ENCODE results near the gene MAP3K2.
A peak's percentile ranks its signal among the peaks of the same experiment; 100 is the strongest.

Gene MAP3K2

DNA sequence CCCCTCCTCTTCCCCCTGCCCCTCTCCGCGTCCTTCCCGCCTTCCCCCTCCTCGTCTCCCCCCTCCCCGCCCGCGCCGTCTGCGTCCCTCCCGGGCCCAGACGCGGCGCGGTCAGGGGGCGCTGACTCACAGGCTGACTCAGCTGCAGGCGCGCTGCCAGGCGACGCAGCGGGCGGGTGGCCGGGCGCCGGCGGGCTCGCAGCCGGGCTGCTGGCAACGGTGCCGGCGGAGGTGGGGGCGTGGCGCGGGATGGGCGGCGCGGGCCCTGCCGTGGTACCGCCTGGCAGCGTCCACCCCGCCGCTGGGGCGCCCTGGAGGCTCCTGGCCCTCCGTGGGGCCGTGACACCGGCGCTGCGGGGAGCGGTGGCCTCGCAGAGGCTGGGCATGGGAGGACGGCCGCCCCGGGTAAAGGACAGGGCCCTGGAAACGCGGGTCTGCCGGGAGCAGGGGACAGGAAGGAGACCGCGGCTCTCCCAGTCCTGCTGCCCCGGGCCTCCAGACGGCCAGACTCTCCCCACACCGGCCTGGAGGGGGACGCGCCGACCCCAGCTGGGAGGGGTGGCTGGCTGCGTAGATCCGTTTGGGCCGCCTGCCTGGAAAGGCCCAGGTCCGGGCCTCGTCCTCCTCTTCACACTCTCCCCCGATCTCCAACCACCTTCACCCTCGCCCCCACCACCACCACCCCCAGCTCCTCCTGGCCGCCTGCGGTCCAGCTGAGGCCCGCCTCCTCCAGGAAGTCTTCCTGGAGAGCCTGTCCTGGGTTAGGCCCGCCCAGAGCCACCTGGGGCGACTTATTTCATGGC lies 20.4 kb upstream of the MAP3K2 start:
- Histone ChIP-seq H3K4me2 (ENCODE audit: low read length) (peak overlapping the region; percentile 72), H3K36me3 (ENCODE audit: control insufficient read depth, low read length) (no peaks in the 10 kb centered on the region), H3K27me3 (ENCODE audit: control insufficient read depth, low read length) (0 out of 2 replicates have a peak, but pooled peaks cover 3% of the 10 kb centered on the region), H3K9me3 (ENCODE audit: control insufficient read depth, insufficient read depth, low read length) (no peaks in the 10 kb centered on the region), H3K27ac (ENCODE audit: low read depth, low read length) (no peak overlapping the region), H3K9me2 (replicated peaks; ENCODE audit: control insufficient read depth, low read length) (no peaks in the 10 kb centered on the region), H3F3A (ENCODE audit: control insufficient read depth, insufficient read depth) (0 out of 2 replicates have a peak, but pooled peaks cover 6% of the 10 kb centered on the region), H3K4me3 (ENCODE audit: low read length) (peak overlapping the region; percentile 62), H3K4me1 (ENCODE audit: control insufficient read depth, low read length) (peaks cover 36% of the 10 kb centered on the region), H3K79me2 (ENCODE audit: control insufficient read depth, low read length) (no peaks in the 10 kb centered on the region), H4K20me1 (ENCODE audit: control insufficient read depth, insufficient read depth, low read depth, low read length) (no peaks in the 10 kb centered on the region)
- no peak for TF ChIP-seq EZH2phosphoT487 (IDR thresholded peaks at IDR 0.05; ENCODE audit: borderline replicate concordance, low read length)
- TF ChIP-seq, protein P1, sequence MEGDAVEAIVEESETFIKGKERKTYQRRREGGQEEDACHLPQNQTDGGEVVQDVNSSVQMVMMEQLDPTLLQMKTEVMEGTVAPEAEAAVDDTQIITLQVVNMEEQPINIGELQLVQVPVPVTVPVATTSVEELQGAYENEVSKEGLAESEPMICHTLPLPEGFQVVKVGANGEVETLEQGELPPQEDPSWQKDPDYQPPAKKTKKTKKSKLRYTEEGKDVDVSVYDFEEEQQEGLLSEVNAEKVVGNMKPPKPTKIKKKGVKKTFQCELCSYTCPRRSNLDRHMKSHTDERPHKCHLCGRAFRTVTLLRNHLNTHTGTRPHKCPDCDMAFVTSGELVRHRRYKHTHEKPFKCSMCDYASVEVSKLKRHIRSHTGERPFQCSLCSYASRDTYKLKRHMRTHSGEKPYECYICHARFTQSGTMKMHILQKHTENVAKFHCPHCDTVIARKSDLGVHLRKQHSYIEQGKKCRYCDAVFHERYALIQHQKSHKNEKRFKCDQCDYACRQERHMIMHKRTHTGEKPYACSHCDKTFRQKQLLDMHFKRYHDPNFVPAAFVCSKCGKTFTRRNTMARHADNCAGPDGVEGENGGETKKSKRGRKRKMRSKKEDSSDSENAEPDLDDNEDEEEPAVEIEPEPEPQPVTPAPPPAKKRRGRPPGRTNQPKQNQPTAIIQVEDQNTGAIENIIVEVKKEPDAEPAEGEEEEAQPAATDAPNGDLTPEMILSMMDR (IDR thresholded peaks at IDR 0.05; ENCODE audit: low read depth, low read length, poor library complexity, severe bottlenecking), result no peak

DNA sequence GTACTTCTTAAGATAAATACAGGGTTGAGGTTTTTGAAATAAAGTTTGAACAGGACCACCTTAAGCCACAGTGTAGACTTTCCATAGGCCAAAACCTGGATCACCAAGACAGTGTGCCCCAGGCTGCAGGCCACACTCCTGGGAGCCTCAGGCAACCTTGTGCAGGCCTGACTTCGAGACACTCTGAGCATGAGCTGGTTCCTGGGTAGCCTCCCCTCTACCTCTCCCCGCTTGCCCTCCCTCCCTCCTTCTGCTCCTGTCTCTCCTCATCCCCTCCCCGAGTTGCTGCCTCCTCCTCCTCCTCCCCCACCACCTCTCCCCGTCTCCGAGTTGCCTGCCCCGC lies 19.9 kb upstream of the MAP3K2 start:
- Histone ChIP-seq H3K36me3 (ENCODE audit: control insufficient read depth, low read length) (no peaks in the 10 kb centered on the region), H3K9me3 (ENCODE audit: control insufficient read depth, insufficient read depth, low read length) (no peaks in the 10 kb centered on the region), H4K20me1 (ENCODE audit: control insufficient read depth, insufficient read depth, low read depth, low read length) (no peaks in the 10 kb centered on the region), H3K4me2 (ENCODE audit: low read length) (peak overlapping the region; percentile 72), H3K9me2 (replicated peaks; ENCODE audit: control insufficient read depth, low read length) (no peaks in the 10 kb centered on the region), H3K4me3 (ENCODE audit: low read length) (peak overlapping the region; percentile 62), H3F3A (ENCODE audit: control insufficient read depth, insufficient read depth) (0 out of 2 replicates have a peak, but pooled peaks cover 6% of the 10 kb centered on the region), H3K27ac (ENCODE audit: low read depth, low read length) (no peak overlapping the region), H3K4me1 (ENCODE audit: control insufficient read depth, low read length) (peaks cover 36% of the 10 kb centered on the region), H3K79me2 (ENCODE audit: control insufficient read depth, low read length) (no peaks in the 10 kb centered on the region), H3K27me3 (ENCODE audit: control insufficient read depth, low read length) (0 out of 2 replicates have a peak, but pooled peaks cover 3% of the 10 kb centered on the region)
- TF ChIP-seq, protein P1 (IDR thresholded peaks at IDR 0.05; ENCODE audit: low read depth, low read length, poor library complexity, severe bottlenecking), result no peak
- no peak for TF ChIP-seq EZH2phosphoT487 (IDR thresholded peaks at IDR 0.05; ENCODE audit: borderline replicate concordance, low read length)

DNA sequence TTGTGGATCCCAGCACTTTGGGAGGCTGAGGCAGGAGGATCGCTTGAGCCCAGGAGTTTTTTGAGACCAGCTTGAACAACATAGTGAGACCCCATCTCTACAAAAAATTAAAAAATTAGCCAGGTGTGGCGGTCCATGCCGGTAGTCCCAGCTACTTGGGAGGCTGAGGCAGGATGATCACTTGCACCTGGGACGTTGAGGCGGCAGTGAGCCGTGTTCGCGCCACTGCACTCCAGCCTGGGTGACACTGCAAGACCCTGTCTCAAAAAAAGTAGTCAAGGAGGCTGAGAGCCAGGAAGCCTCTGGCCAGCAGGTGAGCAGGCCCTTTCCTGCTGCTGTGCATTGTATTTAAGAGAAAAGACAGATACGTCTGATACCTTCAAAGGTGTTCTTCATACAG lies 19.3 kb upstream of the MAP3K2 start:
- H3K36me3 ChIP-seq (ENCODE audit: control insufficient read depth, low read length), result no peaks in the 10 kb centered on the region
- TF ChIP-seq EZH2phosphoT487 (IDR thresholded peaks at IDR 0.05; ENCODE audit: borderline replicate concordance, low read length), result no peak
- TF ChIP-seq, protein P1 (IDR thresholded peaks at IDR 0.05; ENCODE audit: low read depth, low read length, poor library complexity, severe bottlenecking), result no peak
- no peaks in the 10 kb centered on the region for H4K20me1 ChIP-seq (ENCODE audit: control insufficient read depth, insufficient read depth, low read depth, low read length)
- 0 out of 2 replicates have a peak, but pooled peaks cover 6% of the 10 kb centered on the region for H3F3A ChIP-seq (ENCODE audit: control insufficient read depth, insufficient read depth)
- no peaks in the 10 kb centered on the region for H3K9me3 ChIP-seq (ENCODE audit: control insufficient read depth, insufficient read depth, low read length)
- no peak overlapping the region for H3K4me2 ChIP-seq (ENCODE audit: low read length)
- H3K27ac ChIP-seq (ENCODE audit: low read depth, low read length), result no peak overlapping the region
- H3K4me3 ChIP-seq (ENCODE audit: low read length), result no peak overlapping the region
- H3K27me3 ChIP-seq (ENCODE audit: control insufficient read depth, low read length), result 0 out of 2 replicates have a peak, but pooled peaks cover 3% of the 10 kb centered on the region
- no peaks in the 10 kb centered on the region for H3K9me2 ChIP-seq (replicated peaks; ENCODE audit: control insufficient read depth, low read length)
- peaks cover 37% of the 10 kb centered on the region for H3K4me1 ChIP-seq (ENCODE audit: control insufficient read depth, low read length)
- no peaks in the 10 kb centered on the region for H3K79me2 ChIP-seq (ENCODE audit: control insufficient read depth, low read length)
